Endodermal cell (in vitro differentiated cells): ENCODE data around the gene SHANK1. TPM values are rescaled to one million over a fixed set of nuclear protein-coding genes. Genes with fewer than 3 reads are reported as not detected.

Source experiments
- DNase-seq: peaks from one replicate; pipeline ENCODE4 v3.0.0-alpha.2; 2017
- H3K27ac ChIP-seq: 2 replicates; pipeline ENCODE4 v1.5.1; 2013; ENCODE audit warnings: mild to moderate bottlenecking, low read depth, low read length, moderate library complexity
- H3K27me3 ChIP-seq: 2 replicates; pipeline ENCODE4 v1.6.1; 2013; ENCODE audit warnings: mild to moderate bottlenecking, low read length, moderate library complexity; ENCODE audit not compliant: insufficient read depth, control insufficient read depth, poor library complexity, severe bottlenecking
- H3K36me3 ChIP-seq: 2 replicates; pipeline ENCODE4 v1.7.0; 2013; ENCODE audit warnings: mild to moderate bottlenecking, low read length, moderate library complexity; ENCODE audit not compliant: control insufficient read depth, insufficient read depth
- H3K4me1 ChIP-seq: one replicate; pipeline ENCODE4 v1.7.0; 2013; ENCODE audit warnings: low read length; ENCODE audit not compliant: control insufficient read depth, insufficient read depth
- H3K4me3 ChIP-seq: 2 replicates; pipeline ENCODE4 v1.5.1; 2013; ENCODE audit warnings: mild to moderate bottlenecking, low read length, moderate library complexity
- H3K9ac ChIP-seq: 2 replicates; pipeline ENCODE4 v1.6.1; 2013; ENCODE audit warnings: mild to moderate bottlenecking, low read length, moderate library complexity; ENCODE audit not compliant: poor library complexity, severe bottlenecking; ENCODE audit errors: extremely low read depth
- H3K9me3 ChIP-seq: 2 replicates; pipeline ENCODE4 v1.6.1; 2013; ENCODE audit warnings: mild to moderate bottlenecking, low read length, moderate library complexity; ENCODE audit not compliant: control insufficient read depth
- H3K27ac Mint-ChIP-seq: 2 replicates; pipeline ENCODE4 v1.8.0; 2020; ENCODE audit warnings: mixed read lengths
- H3K27me3 Mint-ChIP-seq: 2 replicates; pipeline ENCODE4 v1.8.0; 2021; ENCODE audit warnings: mild to moderate bottlenecking, mixed read lengths; ENCODE audit not compliant: insufficient read depth
- H3K36me3 Mint-ChIP-seq: 2 replicates; pipeline ENCODE4 v1.8.0; 2020; ENCODE audit warnings: low read depth, mixed read lengths
- H3K4me1 Mint-ChIP-seq: 2 replicates; pipeline ENCODE4 v1.8.0; 2020; ENCODE audit warnings: mixed read lengths
- H3K4me3 Mint-ChIP-seq: 2 replicates; pipeline ENCODE4 v1.8.0; 2020; ENCODE audit warnings: mild to moderate bottlenecking, moderate library complexity, mixed read lengths
- H3K9me3 Mint-ChIP-seq: 2 replicates; pipeline ENCODE4 v1.8.0; 2020; ENCODE audit warnings: mild to moderate bottlenecking, mixed read lengths
- CTCF ChIP-seq: fragments of 200-600 bp; sonication (generic); conservative IDR thresholded peaks from 2 replicates; pipeline ENCODE4 v1.5.0; 2021; ENCODE audit warnings: antibody characterized with exemption, mild to moderate bottlenecking
- WGBS, 2 experiments: methylation state at CpG; one replicate each; pipeline versions ENCODE4 v1.1.5 to v1.1.7; 2013; ENCODE audit warnings: missing lambda C conversion rate in 2 of 2, mixed read lengths in 1 of 2; ENCODE audit not compliant: insufficient coverage in 1 of 2, insufficient read length in 1 of 2; 5-methylcytosine and 5-hydroxymethylcytosine counted together
- total RNA-seq, 2 donors: library from RNA; stranded (reverse); fragmentation: NEBNext Ultra II Directional in 1 of 2; extraction: Animal tissue kit (Norgen Biotek cat#: 25700) in 1 of 2; gene quantifications; 2 replicates in 1 of 2; 3 replicates in 1 of 2; pipeline ENCODE4 v1.2.1, GENCODE V29; 2021

SHANK1 gene
- total RNA-seq, 2 donors from 2014 or later, result 1.6 to 1.9 TPM

GRCh38 chr19:50694815-50695145 lies 24.8 kb downstream of the SHANK1 start:
- H3K9ac ChIP-seq, result no peak overlapping the region
- H3K27me3 ChIP-seq, result peaks cover 84% of the 10 kb centered on the region
- Mint-ChIP-seq H3K27me3 (peaks cover 93% of the 10 kb centered on the region), H3K36me3 (no peaks in the 10 kb centered on the region), H3K9me3 (no peaks in the 10 kb centered on the region), H3K4me1 (no peaks in the 10 kb centered on the region), H3K27ac (no peak overlapping the region), H3K4me3 (no peak overlapping the region)
- H3K36me3 ChIP-seq, result no peaks in the 10 kb centered on the region
- no peak for DNase-seq
- H3K9me3 ChIP-seq, result no peaks in the 10 kb centered on the region
- WGBS, 2 experiments, result 36 to 42% methylated on average over 12 to 31 of the region's 51 CpGs
- no peak for TF ChIP-seq CTCF
- no peaks in the 10 kb centered on the region for H3K4me1 ChIP-seq
- no peak overlapping the region for H3K4me3 ChIP-seq
- no peak overlapping the region for H3K27ac ChIP-seq

- H3K4me1 ChIP-seq, result no peaks in the 10 kb centered on the region
- 41 to 46% methylated on average over 4 to 22 of the region's 23 CpGs for WGBS, 2 experiments
- no peak for TF ChIP-seq CTCF
- H3K9ac ChIP-seq, result no peak overlapping the region
- no peaks in the 10 kb centered on the region for H3K9me3 ChIP-seq
- Mint-ChIP-seq H3K27ac (no peak overlapping the region), H3K4me3 (no peak overlapping the region), H3K27me3 (peaks cover 92% of the 10 kb centered on the region), H3K36me3 (no peaks in the 10 kb centered on the region), H3K9me3 (no peaks in the 10 kb centered on the region), H3K4me1 (no peaks in the 10 kb centered on the region)
- no peak overlapping the region for H3K27ac ChIP-seq
- H3K4me3 ChIP-seq, result no peak overlapping the region
- H3K27me3 ChIP-seq, result peaks cover 79% of the 10 kb centered on the region
- no peaks in the 10 kb centered on the region for H3K36me3 ChIP-seq
- DNase-seq, result no peak
Observed at GRCh38 chr19:50693064-50693975, 26.3 kb downstream of the SHANK1 start.

- H3K9me3 ChIP-seq, result no peaks in the 10 kb centered on the region
- WGBS, 2 experiments, result 74 to 86% methylated on average over 2 to 7 of the region's 7 CpGs
- H3K4me1 ChIP-seq, result no peaks in the 10 kb centered on the region
- Mint-ChIP-seq H3K9me3 (no peaks in the 10 kb centered on the region), H3K4me3 (no peak overlapping the region), H3K4me1 (no peaks in the 10 kb centered on the region), H3K36me3 (no peaks in the 10 kb centered on the region), H3K27me3 (peaks cover 92% of the 10 kb centered on the region), H3K27ac (no peak overlapping the region)
- peaks cover 80% of the 10 kb centered on the region for H3K27me3 ChIP-seq
- no peaks in the 10 kb centered on the region for H3K36me3 ChIP-seq
- H3K9ac ChIP-seq, result no peak overlapping the region
- no peak overlapping the region for H3K27ac ChIP-seq
- no peak overlapping the region for H3K4me3 ChIP-seq
- no peak for DNase-seq
- no peak for TF ChIP-seq CTCF
Observed at GRCh38 chr19:50690439-50690838, 29.2 kb downstream of the SHANK1 start.
